Stimulated activated CD8-positive, alpha-beta memory T cell treated with anti-CD3 and anti-CD28 coated beads, Interleukin-4, amount 100 ng/mL, for 1 hour (primary cell): ENCODE measurements around the gene NLGN4X.
"Not testable (repeated sequence)": the region's sequence is repeated elsewhere in the genome, so short reads cannot be mapped to it uniquely, and the experiment has no call there.

ENCODE experiments used
- DNase-seq, 2 donors: peaks; one replicate each; pipeline ENCODE4 v3.0.0-alpha.2; 2020; ENCODE audit warnings: low read depth in 2 of 2, low spot score in 1 of 2

NLGN4X gene

GRCh38 chrX:6015423-6015822, 213.2 kb downstream of the NLGN4X start:
- no peak for DNase-seq

- DNase-seq, result no peak
These were observed 216.3 kb downstream of the NLGN4X start for GRCh38 chrX:6012357-6012756.

- no peak for DNase-seq
These were observed 222.8 kb downstream of the NLGN4X start for GRCh38 chrX:6005856-6006255.

- DNase-seq, result no peak
These were observed 224.1 kb downstream of the NLGN4X start for GRCh38 chrX:6004529-6004928.

GRCh38 chrX:6002056-6002455, 226.6 kb downstream of the NLGN4X start:
- no peak for DNase-seq

- no peak for DNase-seq
These were observed 229.8 kb downstream of the NLGN4X start for GRCh38 chrX:5998901-5999300.

GRCh38 chrX:5998456-5998855, 230.2 kb downstream of the NLGN4X start:
- DNase-seq, result no peak

GRCh38 chrX:5991393-5991792, 237.3 kb downstream of the NLGN4X start:
- no peak for DNase-seq

- DNase-seq, result no peak
These were observed 249.3 kb downstream of the NLGN4X start for GRCh38 chrX:5979338-5979737.

GRCh38 chrX:5976332-5976731, 252.3 kb downstream of the NLGN4X start:
- DNase-seq, result no peak

- no peak for DNase-seq
These were observed 257.4 kb downstream of the NLGN4X start for GRCh38 chrX:5971300-5971699.

GRCh38 chrX:5965406-5965805, 263.3 kb downstream of the NLGN4X start:
- no peak for DNase-seq

- DNase-seq, result no peak
These were observed 269.4 kb downstream of the NLGN4X start for GRCh38 chrX:5959286-5959685.

- DNase-seq, result no peak
These were observed 270.1 kb downstream of the NLGN4X start for GRCh38 chrX:5958523-5958922.

GRCh38 chrX:5957506-5957905, 271.2 kb downstream of the NLGN4X start:
- no peak for DNase-seq

- no peak for DNase-seq
These were observed 292.2 kb downstream of the NLGN4X start for GRCh38 chrX:5936438-5936837.

- DNase-seq, result no peak
These were observed 300.4 kb downstream of the NLGN4X start for GRCh38 chrX:5928224-5928623.

- DNase-seq, result no peak
These were observed 311.7 kb downstream of the NLGN4X start for GRCh38 chrX:5916945-5917344.

- DNase-seq, result no peak
These were observed 312.9 kb downstream of the NLGN4X start for GRCh38 chrX:5915783-5916182.

GRCh38 chrX:5907207-5907606, 321.5 kb downstream of the NLGN4X start:
- DNase-seq, result no peak

GRCh38 chrX:5903586-5904190, 325.0 kb downstream of the NLGN4X start:
- DNase-seq, result not testable (repeated sequence)

GRCh38 chrX:5898463-5898862, 330.2 kb downstream of the NLGN4X start:
- no peak for DNase-seq

GRCh38 chrX:5891378-5891777, 337.3 kb downstream of the NLGN4X start:
- DNase-seq, result no peak
